8988T (cell line): ENCODE measurements around the gene ATP2A1.
A peak's percentile ranks its signal among the peaks of the same experiment; 100 is the strongest.

Source experiments
- DNase-seq: peaks from one replicate; pipeline ENCODE4 v3.0.0; 2011

ATP2A1 gene

DNA sequence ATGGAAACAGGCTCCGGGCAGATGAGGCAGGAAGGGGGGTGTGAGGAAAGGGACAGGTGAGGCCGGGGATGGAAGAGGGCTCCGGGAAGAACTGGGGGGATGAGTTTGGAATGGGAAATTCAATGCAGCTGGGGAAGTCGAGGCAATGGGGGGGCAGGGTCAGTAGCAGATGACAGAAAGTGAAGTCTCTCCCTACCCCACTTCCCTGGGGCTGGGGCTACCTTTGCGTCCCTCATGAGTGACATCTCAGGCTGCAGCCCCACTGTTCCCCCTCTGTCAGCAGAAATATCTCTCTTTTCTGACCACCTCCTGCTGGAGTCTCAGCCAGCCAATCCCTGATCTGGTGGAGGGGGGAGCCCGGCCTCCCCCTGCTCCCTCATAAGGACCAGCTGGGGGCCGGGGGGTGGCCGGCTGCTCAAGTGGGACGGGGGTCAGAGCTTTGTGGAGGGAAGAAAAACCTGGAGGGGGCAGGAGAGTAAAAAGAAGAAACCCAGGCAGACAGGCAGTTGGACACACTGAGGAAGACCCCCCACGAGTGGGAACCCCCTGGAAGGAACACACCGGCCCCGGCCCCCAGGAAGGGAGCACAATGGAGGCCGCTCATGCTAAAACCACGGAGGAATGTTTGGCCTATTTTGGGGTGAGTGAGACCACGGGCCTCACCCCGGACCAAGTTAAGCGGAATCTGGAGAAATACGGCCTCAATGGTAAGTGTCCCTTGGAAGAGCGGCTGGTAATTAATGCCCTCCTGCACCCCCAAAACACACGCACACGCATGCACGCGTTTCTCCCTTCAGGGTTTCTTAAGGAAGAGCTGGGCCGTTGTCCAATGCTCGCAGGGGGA, at the start of gene ATP2A1:
Gene ATP2A1, plus strand, starts transcription at position 406 of the 844 bp plus-strand sequence. Its CDS starts 184 bp downstream, at position 590.
- DNase-seq, result no peak

DNA sequence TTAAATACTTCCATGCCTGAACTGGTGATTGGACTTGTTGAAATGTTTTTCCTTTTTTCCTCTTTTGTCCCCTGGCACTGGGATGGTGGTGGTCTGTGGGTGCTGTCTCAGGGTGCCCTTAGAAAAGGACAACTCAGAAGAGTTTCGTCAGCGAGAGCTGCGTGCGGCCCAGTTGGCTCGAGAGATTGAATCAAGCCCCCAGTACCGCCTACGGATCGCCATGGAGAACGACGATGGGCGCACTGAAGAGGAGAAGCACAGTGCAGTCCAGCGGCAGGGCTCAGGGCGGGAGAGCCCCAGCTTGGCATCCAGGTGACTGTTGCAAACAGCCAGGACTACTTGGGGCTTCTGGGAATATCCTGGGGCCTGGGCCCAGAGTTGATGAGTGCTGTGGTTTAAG, 48.5 kb upstream of the ATP2A1 start:
- DNase-seq, result no peak

DNA sequence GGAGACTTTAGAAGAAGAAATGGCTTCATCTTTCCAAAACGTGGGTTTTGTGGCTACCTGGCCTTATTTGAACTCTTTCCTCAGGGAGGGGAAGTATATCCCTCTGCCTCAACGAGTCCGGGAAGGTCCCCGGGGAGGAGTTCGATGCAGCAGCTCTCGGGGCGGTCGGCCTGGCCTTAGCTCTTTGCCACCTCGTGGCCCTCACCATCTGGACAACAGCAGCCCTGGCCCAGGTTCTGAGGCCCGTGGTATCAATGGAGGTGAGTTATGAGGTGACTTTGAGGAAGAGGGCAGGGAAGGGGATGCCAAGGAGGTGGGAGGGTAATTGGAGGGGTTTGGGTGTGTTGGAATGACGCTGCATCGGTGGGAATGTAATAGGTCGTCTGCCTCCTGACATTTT, 47.8 kb upstream of the ATP2A1 start:
- DNase-seq, result no peak

DNA sequence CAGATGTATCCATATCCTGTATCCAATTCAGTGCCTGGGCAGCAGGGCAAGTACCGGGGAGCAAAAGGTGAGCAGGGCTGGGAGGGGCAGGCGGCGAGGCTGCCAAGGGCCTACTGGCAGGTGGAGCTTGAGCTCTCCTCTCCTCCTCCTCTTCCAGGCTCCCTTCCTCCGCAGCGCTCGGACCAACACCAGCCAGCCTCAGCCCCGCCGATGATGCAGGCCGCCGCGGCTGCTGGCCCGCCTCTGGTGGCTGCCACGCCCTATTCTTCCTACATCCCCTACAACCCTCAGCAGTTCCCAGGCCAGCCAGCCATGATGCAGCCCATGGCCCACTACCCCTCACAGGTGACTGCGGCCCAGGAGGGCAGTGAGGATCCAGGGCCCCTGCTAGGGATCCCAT, 43.9 kb upstream of the ATP2A1 start:
- DNase-seq, result no peak

DNA sequence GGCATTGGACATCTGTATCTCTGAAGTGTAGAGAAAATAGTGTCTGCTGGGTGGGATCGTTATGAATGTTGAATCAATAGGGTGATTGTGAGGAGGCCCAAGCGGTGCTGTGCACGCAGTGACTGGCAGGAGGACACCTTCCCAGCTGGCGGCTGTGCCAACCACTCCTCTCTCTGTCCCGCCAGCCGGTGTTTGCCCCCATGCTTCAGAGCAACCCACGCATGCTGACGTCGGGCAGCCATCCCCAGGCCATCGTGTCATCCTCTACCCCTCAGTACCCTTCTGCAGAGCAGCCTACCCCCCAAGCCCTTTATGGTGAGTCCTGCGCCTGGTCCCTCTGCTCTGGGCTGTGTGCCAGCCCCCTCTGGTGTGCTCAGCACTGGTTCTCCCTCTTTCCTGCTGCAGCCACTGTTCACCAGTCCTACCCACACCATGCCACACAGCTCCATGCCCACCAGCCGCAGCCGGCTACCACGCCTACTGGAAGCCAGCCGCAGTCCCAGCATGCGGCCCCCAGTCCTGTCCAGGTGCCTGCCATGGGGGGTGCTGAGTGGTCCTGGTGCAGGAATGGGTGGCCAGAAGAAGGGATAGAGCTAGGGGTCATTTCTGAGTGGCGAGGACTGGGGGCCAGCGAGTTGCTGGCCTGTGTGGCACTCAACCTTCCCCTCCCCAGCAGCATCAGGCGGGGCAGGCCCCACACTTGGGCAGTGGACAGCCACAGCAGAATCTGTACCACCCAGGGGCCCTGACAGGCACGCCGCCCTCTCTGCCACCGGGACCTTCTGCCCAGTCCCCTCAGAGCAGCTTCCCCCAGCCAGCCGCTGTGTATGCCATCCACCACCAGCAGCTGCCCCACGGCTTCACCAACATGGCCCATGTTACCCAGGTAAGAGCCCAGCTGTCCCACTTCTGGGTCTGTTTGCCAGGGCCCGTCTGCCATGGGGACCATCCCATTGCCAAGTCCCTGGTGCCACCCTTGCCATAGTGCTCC, 43.1 kb upstream of the ATP2A1 start:
- no peak for DNase-seq

DNA sequence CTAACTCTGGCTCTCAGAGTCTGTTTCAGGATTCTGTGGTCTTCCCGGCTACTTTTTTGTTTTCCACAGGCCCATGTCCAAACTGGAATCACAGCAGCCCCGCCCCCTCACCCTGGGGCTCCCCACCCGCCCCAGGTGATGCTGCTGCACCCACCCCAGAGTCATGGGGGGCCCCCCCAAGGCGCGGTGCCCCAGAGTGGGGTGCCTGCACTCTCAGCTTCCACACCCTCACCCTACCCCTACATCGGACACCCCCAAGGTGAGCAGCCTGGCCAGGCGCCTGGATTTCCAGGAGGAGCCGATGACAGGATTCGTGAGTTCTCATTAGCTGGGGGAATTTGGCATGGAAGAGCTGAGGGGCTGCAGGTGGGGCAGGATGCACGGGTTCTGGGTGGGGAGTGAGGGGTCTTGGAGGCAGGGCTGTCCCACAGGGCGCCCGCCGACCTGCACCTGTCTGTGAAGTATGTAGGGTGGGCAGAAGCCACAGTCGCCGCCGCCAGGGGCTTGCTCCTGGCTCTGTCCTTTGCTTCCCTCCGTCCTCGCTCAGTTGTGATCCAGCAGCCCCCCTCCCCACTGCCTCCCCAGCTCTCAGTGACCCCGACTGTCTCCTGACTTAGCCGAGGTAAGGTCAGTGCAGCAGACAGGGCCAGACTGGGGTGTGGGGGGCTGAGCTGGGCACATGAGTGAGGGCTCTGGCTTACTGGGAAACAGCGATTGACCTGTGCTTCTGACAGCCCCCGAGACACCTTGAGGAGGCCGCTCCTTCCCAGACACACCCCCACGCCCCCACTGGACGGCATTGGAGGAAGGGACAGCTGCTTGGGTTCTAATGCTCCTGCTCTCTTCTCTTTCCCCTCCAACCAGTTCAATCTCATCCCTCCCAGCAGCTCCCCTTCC, 42.2 kb upstream of the ATP2A1 start:
- DNase-seq, result no peak

DNA sequence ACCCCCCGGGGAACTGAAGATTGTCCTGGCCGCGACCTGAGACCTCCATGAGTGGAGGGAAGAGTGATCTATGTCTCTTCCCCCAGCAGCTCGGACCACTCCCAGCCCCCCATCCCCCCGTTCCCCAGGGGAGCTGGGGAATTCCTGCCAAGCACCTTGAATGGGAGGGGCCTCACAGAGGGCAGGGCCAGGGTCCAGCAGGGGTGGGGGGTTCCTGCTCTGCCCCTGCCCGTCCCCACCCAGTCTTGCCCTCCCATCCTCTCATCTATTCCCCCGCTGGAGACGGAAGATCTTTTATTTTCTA, 41.6 kb upstream of the ATP2A1 start:
- DNase-seq, result no peak

DNA sequence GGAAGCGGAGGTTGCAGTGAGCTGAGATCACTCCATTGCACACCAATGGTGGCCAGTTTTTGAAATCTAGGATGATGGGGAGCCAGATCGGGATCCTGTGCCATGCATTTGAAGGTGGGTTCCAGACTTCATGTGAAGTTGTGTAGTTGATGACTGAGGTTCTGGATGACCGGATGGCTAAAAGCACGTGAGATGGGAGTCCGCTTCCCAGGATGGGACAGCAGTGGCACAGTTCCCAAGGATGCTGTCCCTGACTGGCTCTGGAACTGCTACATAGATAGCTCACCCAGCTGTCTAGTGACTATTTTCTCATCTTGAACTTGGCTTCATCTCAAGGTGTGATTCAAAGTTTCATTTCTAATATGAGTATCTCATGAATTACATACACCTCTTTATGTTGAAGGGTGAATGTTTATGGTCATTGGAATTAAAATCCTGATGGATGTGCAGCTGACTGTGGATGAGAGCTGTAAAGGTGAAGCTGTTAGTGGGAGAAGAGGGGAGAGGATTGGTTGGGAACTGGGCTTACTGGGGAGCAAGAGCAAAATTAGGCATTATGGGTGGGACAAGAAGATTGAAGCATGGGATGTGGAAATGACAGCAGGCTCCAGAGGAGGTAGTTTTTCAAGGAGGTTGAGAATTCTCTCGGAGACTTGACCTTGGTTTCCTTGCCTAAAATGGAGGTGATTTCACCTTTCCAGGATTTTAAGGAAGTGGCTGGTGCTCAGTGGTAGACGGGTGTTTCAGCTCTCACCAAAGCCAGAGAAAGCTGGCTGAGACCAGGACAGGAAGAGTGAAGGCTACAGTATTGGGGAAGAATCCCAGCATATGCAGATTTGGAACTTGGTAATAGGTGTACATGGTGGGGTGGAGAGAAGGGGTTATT, 40.4 kb upstream of the ATP2A1 start:
- DNase-seq, result no peak

DNA sequence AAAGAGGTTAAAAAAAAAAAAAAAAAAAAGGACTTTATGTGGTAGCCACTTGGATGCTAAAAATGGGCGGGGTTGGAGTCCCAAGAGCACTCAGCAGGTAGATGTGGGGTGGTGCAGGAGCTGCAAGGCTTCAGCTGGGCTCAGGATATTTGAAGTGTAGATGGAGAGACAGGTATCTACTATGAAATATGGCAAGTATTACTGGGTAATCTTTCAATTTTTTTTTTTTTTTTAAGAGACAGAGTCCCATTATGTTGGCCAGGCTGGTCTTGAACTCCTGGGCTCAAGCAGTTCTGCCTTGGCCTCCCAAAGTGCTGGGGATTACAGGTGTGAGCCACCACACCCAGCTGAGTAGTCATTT, 39.8 kb upstream of the ATP2A1 start:
- DNase-seq, result no peak

DNA sequence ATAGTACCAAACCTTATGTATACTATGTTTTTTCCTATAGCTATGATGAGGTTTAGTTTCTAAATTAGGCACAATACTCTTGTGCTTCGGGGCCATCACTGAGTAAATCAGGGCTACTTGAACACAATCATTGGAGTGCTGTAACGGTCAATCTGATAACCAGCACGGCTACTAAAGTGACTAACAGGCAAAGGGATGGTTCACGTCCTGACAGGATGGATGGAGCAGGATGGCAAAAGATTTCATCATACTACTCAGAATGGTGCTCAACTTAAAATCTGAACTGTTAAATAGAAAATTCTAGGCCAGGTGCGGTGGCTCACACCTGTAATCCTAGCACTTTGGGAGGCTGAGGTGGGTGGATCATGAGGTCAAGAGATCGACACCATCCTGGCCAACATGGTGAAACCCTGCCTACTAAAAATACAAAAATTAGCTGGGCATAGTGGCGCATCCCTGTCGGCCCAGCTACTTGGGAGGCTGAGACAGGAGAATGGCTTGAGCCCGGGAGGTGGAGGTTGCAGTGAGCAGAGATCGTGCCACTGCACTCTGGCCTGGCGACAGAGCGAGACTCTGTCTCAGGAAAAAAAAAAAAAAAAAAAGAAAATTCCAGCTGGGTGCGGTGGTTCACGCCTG, 39.2 kb upstream of the ATP2A1 start:
- no peak for DNase-seq

DNA sequence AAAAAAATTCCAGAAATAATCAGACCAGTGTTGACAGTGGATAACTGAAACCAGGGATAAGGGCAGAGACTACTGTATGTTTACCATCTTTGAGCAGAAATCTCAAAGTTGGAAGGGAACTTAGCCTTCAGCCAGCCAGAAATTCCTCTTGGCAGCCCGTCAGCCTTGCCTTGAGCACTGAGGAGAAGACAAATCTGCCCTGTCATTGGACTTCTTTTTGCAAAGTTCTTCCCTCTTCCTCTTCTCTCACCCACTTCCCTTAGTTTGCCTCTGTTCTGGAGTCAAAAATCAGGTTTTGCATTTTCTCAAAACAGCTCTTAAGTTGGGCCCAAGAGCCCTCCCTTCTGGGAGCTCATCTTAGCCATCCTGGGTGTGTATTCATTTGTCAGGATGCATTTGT, 38.4 kb upstream of the ATP2A1 start:
- DNase-seq, result no peak

DNA sequence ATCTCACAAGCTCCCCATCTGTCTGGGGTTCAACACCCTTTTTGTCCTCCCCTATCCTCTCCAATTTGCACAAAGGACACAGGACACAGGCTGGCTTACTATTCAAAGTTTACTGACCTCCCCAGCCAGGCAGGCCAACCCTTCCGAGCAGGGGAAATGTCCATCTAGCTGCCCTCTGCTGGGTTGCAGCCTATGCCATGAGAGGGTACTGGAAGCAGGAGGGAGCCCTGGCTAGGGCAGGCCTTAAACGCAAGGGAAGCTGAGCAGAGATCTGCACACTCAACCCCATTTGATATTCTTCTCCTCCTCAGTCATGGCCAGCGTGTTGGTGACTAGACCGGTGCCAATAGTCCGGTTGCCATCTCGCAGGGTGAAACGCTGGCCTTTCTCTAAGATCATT, 35.6 kb upstream of the ATP2A1 start:
- DNase-seq, result no peak

DNA sequence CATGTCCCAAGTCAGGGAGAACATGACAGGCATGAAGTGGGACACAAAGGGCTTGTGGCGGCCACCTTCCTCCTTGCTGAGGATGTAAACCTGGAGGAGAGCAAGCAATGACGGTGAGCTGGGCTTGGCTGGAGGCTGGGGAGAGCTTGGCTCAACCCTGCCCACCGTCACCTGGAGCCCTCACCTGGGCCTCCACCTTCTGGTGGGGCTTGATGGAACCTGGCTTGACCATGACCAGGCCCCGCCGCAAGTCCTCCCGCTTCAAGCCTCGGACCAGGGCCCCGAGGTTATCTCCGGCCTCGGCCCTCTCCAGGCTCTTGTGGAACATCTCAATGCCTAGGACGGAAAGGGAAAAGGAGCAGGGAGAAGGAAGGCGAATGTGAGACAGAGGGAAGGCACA, 34.5 kb upstream of the ATP2A1 start:
- DNase-seq, result no peak

DNA sequence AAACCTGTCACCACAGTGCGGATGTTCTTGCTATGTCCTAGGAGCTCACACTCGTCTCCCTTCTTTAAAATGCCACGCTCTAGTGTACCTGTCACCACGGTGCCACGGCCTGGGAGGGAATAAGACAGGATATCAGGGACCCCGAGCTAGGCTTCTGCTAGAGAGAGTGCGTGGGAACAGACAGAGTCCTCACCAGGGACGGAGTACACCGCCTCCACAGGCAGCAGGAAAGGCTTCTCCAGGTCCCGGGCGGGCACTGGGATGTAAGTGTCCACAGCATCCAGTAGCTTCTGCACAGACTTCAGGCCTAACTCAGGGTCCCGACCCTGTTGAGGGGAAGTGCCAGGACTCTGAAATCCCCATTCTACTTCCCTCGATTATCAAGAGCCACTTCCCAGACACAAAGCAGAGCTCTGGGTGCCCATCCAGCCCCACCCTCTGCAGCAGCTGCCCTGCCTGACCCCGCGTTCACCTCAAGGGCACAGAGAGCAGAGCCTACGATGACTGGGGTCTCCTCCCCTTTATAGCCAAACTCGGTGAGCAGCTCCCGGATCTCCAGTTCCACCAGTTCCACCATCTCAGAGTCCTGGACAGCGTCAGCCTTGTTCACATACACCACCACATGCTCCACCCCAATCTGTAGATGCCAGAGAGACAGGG, 33.9 kb upstream of the ATP2A1 start:
- DNase-seq, result no peak

DNA sequence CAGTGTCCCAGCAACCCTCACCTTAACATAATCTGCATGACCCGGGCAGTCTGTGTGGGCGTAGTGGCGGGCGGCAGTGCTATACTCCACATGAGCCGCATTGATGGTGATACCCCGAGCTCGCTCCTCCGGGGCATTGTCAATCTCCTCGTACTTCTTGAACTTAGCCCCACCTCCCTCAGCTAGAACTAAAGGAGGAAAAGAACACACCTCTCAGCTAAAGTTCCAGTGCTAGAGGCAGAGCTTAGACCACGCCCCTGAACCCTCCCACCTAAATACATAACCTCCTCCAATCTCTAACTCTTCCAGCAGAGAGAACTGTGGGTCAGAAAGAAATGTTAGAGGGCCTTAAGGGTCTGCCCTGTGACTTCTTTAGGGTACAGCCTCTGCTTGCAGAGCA, 33.0 kb upstream of the ATP2A1 start:
- no peak for DNase-seq

DNA sequence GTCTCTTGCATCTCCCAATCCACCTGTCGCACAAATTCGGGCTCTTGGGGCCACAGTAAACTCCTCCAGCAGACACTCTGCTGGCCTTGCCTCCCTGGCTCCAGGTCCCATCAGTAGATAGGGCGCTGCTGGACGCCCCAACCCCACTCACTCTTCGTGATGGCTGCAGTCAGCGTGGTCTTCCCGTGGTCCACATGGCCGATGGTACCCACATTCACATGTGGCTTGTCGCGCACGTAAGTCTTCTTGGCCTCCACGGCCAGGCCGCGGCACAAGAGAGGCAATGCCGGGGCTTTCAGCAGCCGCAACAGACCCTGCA, 32.6 kb upstream of the ATP2A1 start:
- DNase-seq, result no peak

DNA sequence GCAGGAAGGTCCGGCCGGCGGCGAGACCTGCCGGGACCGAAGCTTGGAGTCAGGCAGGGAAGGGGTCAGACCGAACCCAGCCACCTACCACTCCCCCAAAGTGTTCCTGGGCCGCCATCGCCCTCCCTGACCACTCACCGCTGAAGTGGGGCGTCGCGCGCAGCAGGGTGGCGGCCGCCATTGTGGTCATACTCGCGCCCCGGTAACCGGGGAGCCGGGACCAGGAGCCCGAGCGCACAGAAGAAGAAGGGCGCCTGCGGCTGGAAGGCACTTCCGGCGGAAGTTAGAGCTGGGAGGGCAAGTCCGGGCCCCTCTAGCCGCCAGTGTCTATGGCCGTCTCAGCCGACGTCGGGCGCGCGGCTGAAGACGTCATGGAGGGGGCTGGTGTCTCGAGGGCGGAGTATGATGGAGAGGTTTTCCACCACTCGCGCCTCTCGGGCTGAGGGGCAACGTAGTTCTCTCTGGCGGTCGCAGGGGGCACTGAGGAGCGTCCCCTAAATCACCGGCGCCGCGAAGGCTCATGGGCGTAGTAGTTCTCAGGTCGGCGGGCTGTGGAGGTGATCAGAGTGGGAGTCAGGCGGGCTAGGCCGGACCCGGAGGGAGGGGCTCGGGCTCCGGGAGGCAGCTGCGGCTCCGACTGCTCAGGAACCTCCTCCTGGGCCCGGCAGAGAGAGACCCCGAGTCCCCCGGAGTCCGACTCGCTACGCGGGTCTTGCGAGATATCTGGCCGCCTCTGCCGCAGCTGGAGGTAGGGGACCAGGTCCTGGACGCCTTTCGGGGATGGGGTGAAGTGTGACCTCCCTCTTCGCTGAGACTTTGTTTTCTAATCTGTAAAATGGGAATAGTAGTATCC, 32.0 kb upstream of the ATP2A1 start, which contains the start of gene TUFM:
Gene TUFM, minus strand, starts transcription at position 269 of the 853 bp plus-strand sequence. Its CDS starts 79 bp downstream, at position 190.
- peak; percentile 61 for DNase-seq

DNA sequence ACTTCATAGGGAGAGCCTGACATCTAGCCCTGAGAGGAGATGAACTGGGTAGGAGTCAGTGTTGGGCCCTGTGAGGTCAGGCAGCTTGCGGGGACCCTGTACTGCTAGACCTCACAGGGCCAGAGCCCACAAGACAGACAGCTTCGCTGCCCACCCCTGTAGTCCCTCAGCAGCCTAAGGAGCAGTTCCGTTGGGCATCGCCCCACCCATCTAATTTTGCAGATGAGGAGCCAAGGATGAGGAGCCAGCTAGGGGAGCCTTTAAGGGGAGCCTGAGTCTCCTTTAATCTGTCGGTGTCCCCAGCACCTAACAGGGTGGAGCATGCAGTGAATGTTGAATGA, 31.4 kb upstream of the ATP2A1 start:
- DNase-seq, result no peak

DNA sequence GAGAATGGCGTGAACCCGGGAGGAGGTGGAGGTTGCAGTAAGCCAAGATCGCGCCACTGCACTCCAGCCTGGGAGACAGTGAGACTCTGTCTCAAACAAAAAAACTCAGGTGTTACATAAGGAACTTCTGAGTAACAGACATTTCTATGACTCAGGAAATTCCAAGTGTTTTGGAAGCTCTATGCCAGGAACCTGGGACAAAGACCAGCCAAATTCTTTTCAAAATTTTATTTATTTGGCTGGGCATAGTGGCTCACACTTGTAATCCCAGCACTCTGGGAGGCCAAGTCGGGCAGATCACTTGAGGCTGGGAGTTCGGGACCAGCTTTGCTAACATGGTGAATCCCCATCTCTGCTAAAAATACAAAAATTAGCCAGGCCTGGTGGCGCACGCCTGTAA, 19.9 kb upstream of the ATP2A1 start:
- no peak for DNase-seq

DNA sequence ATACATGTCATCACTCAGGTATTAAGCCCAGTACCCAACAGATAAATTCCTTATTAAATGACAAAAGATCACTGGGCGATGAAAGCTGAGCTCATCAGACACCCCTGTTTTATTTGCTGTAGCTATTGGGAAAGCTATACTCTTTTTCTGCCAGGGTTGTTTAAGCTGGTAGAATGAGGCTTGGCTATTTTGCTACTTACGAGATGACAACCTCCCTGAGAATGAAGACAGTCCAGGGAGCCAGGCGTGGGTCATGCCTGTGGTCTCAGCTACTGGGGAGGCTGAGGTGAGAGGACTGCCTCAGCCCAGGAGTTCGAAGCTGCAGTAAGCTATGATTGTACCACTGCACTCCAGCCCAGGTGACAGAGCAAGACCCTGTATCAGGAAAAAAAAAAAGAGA, 19.0 kb upstream of the ATP2A1 start:
- DNase-seq, result no peak
